Pulmonary artery endothelial cell (primary cell): Measurements from ENCODE around the gene KIAA0040. TPM values are rescaled to one million over a fixed set of nuclear protein-coding genes. Genes with fewer than 3 reads are reported as not detected.

Experiments
- DNase-seq: peaks from one replicate; pipeline ENCODE4 v3.0.0-alpha.2; 2011; ENCODE audit warnings: low read depth, low spot score
- total RNA-seq: library from RNA; depleted of rRNA; stranded (reverse); fragments of >200 nt; gene quantifications from 2 replicates; pipeline ENCODE4 v1.2.3, GENCODE V29; 2014

The KIAA0040 gene
- 12.4 and 34.5 TPM in 2 replicates for total RNA-seq

GRCh38 chr1:175192630-175193526 lies at the start of gene KIAA0040:
KIAA0040 (minus strand) TSS chr1:175192776; CDS start chr1:175161013, 31,763 bp downstream.
- no peak for DNase-seq

- DNase-seq, result no peak
These were observed 44.8 kb upstream of the KIAA0040 start for GRCh38 chr1:175237389-175237788.

GRCh38 chr1:175234639-175235038 lies 42.1 kb upstream of the KIAA0040 start:
- DNase-seq, result no peak

GRCh38 chr1:175232335-175232734 lies 39.8 kb upstream of the KIAA0040 start:
- DNase-seq, result no peak

GRCh38 chr1:175225805-175226129 lies 33.2 kb upstream of the KIAA0040 start:
- DNase-seq, result no peak

GRCh38 chr1:175222296-175222938 lies 29.8 kb upstream of the KIAA0040 start:
- no peak for DNase-seq

GRCh38 chr1:175221557-175222175 lies 29.1 kb upstream of the KIAA0040 start:
- no peak for DNase-seq

- DNase-seq, result no peak
These were observed 28.4 kb upstream of the KIAA0040 start for GRCh38 chr1:175220853-175221556.

GRCh38 chr1:175219774-175220173 lies 27.2 kb upstream of the KIAA0040 start:
- no peak for DNase-seq

- no peak for DNase-seq
These were observed 26.3 kb upstream of the KIAA0040 start for GRCh38 chr1:175218786-175219434.

GRCh38 chr1:175217721-175218531 lies 25.4 kb upstream of the KIAA0040 start:
- DNase-seq, result no peak

- no peak for DNase-seq
These were observed 23.9 kb upstream of the KIAA0040 start for GRCh38 chr1:175216444-175216843.

- no peak for DNase-seq
These were observed 19.1 kb upstream of the KIAA0040 start for GRCh38 chr1:175211656-175212055.

GRCh38 chr1:175210744-175211143 lies 18.2 kb upstream of the KIAA0040 start:
- DNase-seq, result no peak

GRCh38 chr1:175209493-175209921 lies 16.9 kb upstream of the KIAA0040 start:
- DNase-seq, result no peak

GRCh38 chr1:175208773-175209492 lies 16.4 kb upstream of the KIAA0040 start:
- no peak for DNase-seq

- DNase-seq, result no peak
These were observed 15.4 kb upstream of the KIAA0040 start for GRCh38 chr1:175207971-175208370.

GRCh38 chr1:175206687-175207086 lies 14.1 kb upstream of the KIAA0040 start:
- DNase-seq, result no peak

GRCh38 chr1:175204330-175204729 lies 11.8 kb upstream of the KIAA0040 start:
- DNase-seq, result no peak
